ENCODE data around the gene KYAT1. TPM values are rescaled to one million over a fixed set of nuclear protein-coding genes. Genes with fewer than 3 reads are reported as not detected.
"Not testable (repeated sequence)": the region's sequence is repeated elsewhere in the genome, so short reads cannot be mapped to it uniquely, and the experiment has no call there.

The KYAT1 gene
- total and polyA plus RNA-seq, 2 of the 8 experiments (the other 6 are each of a cell fraction or from before 2014, with no cell fraction given) = 30.4 to 42.2 TPM

DNA sequence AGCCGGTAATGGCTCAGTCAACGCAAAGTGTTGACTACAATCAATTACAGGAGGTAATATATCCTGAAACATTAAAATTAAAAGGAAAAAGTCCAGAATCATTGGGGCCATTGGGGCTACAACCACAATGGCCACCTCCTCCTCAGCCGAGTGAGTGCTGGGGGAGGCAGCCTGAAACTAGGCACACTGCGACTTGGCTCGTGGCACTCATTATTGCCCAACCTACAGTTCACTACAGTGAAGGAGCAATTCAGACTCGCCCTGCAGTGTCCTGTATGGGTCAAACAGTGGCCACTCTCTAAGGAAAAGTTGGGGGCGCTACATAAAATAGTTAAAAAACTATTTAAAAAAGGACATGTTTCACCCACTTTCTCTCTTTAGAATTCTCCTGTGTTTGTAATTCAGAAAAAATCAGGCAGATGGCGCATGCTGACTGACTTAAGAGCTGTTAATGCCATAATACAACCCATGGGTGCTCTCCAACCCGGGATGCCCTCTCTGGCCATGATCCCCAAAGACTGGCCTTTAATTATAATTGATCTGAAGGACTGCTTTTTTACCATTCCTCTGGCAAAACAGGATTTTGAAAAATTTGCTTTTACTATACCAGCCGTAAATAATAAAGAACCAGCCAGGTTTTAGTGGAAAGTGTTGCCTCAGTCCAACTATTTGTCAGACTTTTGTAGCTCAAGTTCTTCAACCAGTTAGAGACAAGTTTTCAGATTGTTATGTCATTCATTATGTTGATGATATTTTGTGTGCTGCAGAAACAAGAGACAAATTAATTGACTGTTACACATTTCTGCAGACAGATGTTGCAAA lies 29.8 kb downstream of the KYAT1 start:
- not testable (repeated sequence) for H2BK15ac ChIP-seq (ENCODE audit: low read length); H3K56ac ChIP-seq (replicated peaks; ENCODE audit: insufficient read length, low read depth, low read length); H3K4me3 ChIP-seq (ENCODE audit: extremely low read depth in 1 of 4, insufficient read depth in 2 of 4, low read depth in 3 of 4, low read length in 4 of 4); H4K20me1 ChIP-seq (replicated peaks in 1 of 2; ENCODE audit: control insufficient read depth in 1 of 2, insufficient read depth in 2 of 2, low read length in 2 of 2); H3K4me1 ChIP-seq (replicated peaks in 1 of 4; ENCODE audit: control insufficient read depth in 3 of 4, insufficient read depth in 4 of 4, low read length in 3 of 4); H3K4ac ChIP-seq (replicated peaks; ENCODE audit: insufficient read length, low read depth, low read length); H3K79me1 ChIP-seq (ENCODE audit: low read depth, low read length); H4K8ac ChIP-seq (ENCODE audit: extremely low read depth, insufficient read depth, low read length); H3K9ac ChIP-seq (replicated peaks in 1 of 4; ENCODE audit: extremely low read depth in 1 of 4, low read depth in 3 of 4, low read length in 3 of 4); H2BK12ac ChIP-seq (ENCODE audit: low read depth, low read length); DNase-seq (ENCODE audit: low read depth in 1 of 2, low spot score in 2 of 2); H3K79me2 ChIP-seq (ENCODE audit: control insufficient read depth in 1 of 2, insufficient read depth in 2 of 2, low read length in 2 of 2); H3K27ac ChIP-seq (ENCODE audit: low read depth, low read length); H2BK5ac ChIP-seq (ENCODE audit: low read depth, low read length); H3K36me3 ChIP-seq (ENCODE audit: control insufficient read depth in 2 of 4, insufficient read depth in 4 of 4, low read length in 3 of 4); H3K23me2 ChIP-seq (ENCODE audit: low read depth, low read length); H2BK120ac ChIP-seq (replicated peaks; ENCODE audit: low read depth, low read length); H2AFZ ChIP-seq (ENCODE audit: low read length); H3K14ac ChIP-seq (ENCODE audit: insufficient read length); H3K27me3 ChIP-seq (replicated peaks in 1 of 4; ENCODE audit: control insufficient read depth in 3 of 4, extremely low read depth in 1 of 4, insufficient read depth in 3 of 4, low read length in 3 of 4); H3K18ac ChIP-seq (ENCODE audit: extremely low read depth, low read length); H3K4me2 ChIP-seq (ENCODE audit: insufficient read depth in 1 of 2, low read depth in 2 of 2, low read length in 2 of 2); H4K5ac ChIP-seq (ENCODE audit: insufficient read length, low read depth, low read length); H2AK5ac ChIP-seq (ENCODE audit: low read depth, low read length); H3K23ac ChIP-seq (ENCODE audit: insufficient read length); H2BK20ac ChIP-seq (ENCODE audit: low read length); FAIRE-seq; H4K91ac ChIP-seq (replicated peaks; ENCODE audit: insufficient read length, low read length)
- TF ChIP-seq, protein P1, sequence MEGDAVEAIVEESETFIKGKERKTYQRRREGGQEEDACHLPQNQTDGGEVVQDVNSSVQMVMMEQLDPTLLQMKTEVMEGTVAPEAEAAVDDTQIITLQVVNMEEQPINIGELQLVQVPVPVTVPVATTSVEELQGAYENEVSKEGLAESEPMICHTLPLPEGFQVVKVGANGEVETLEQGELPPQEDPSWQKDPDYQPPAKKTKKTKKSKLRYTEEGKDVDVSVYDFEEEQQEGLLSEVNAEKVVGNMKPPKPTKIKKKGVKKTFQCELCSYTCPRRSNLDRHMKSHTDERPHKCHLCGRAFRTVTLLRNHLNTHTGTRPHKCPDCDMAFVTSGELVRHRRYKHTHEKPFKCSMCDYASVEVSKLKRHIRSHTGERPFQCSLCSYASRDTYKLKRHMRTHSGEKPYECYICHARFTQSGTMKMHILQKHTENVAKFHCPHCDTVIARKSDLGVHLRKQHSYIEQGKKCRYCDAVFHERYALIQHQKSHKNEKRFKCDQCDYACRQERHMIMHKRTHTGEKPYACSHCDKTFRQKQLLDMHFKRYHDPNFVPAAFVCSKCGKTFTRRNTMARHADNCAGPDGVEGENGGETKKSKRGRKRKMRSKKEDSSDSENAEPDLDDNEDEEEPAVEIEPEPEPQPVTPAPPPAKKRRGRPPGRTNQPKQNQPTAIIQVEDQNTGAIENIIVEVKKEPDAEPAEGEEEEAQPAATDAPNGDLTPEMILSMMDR (IDR thresholded peaks at IDR 0.05; ENCODE audit: control extremely low read depth in 1 of 3, insufficient read depth in 1 of 3, low read depth in 1 of 3, low read length in 3 of 3) = peak; percentile 8 to 65 (median 26)
- TF ChIP-seq RAD21 (IDR thresholded peaks at IDR 0.05 in 1 of 2, conservative IDR thresholded peaks at IDR 0.05 in 1 of 2; ENCODE audit: low read depth in 2 of 2, low read length in 2 of 2) = peak; percentile 64 to 68
- H3K9me3 ChIP-seq (ENCODE audit: insufficient read depth in 2 of 2, low read depth in 1 of 2, low read length in 1 of 2) = peaks cover 8 to 12% of the 10 kb centered on the region in 2 experiments; a peak in 3 of 4 replicates
- CTCF ChIA-PET (ENCODE audit: partially characterized antibody) = interaction anchor here (0.6 to 4.3 kb wide), 20 partner anchors 9 to 1775 kb away, joined by 3 to 44 read pairs (median 4); partner anchors contain the start of gene SPOUT1
- POLR2A ChIA-PET (ENCODE audit: partially characterized antibody) = interaction anchor here (1.0 to 1.4 kb wide), 2 partner anchors 31 to 98 kb away, joined by 3 read pairs; no protein-coding TSS in a partner anchor
- 84% methylated on average over 10 of the region's 10 CpGs; no CpG with 5 or more reads in 1 of the 2 experiments for WGBS, 2 experiments (ENCODE audit: extremely low coverage in 1 of 2, insufficient coverage in 1 of 2, insufficient read length in 1 of 2, insufficient replicate concordance in 2 of 2, low coverage in 1 of 2, low lambda C conversion rate in 2 of 2, missing lambda C conversion rate in 1 of 2)

All from H1 (cell line).